HK-2 (cell line): ENCODE data around the gene NRDC.
"Not testable (repeated sequence)": the region's sequence is repeated elsewhere in the genome, so short reads cannot be mapped to it uniquely, and the experiment has no call there.

ENCODE experiments used
- DNase-seq: peaks from one replicate; pipeline ENCODE4 v3.0.0-alpha.2; 2018; ENCODE audit not compliant: unreplicated experiment

The NRDC gene

GRCh38 chr1:51878616-51879336, at the start of gene NRDC:
NRDC (minus strand) TSS chr1:51878727; CDS start chr1:51878615, 112 bp downstream.
- DNase-seq, result peak; percentile 99

- no peak for DNase-seq
Observed at GRCh38 chr1:51927029-51927428, 48.5 kb upstream of the NRDC start.

GRCh38 chr1:51926171-51926812, 47.8 kb upstream of the NRDC start:
- DNase-seq, result no peak

GRCh38 chr1:51924455-51924854, 45.9 kb upstream of the NRDC start:
- DNase-seq, result peak; percentile 21

- DNase-seq, result no peak
Observed at GRCh38 chr1:51922040-51922439, 43.5 kb upstream of the NRDC start.

GRCh38 chr1:51920130-51920529, 41.6 kb upstream of the NRDC start:
- DNase-seq, result no peak

- no peak for DNase-seq
Observed at GRCh38 chr1:51919684-51920083, 41.2 kb upstream of the NRDC start.

- DNase-seq, result no peak
Observed at GRCh38 chr1:51916587-51917405, 38.3 kb upstream of the NRDC start.

- DNase-seq, result no peak
Observed at GRCh38 chr1:51915951-51916350, 37.4 kb upstream of the NRDC start.

GRCh38 chr1:51912881-51913280, 34.4 kb upstream of the NRDC start:
- DNase-seq, result no peak

GRCh38 chr1:51910221-51911000, 31.9 kb upstream of the NRDC start:
- DNase-seq, result no peak

GRCh38 chr1:51908499-51908898, 30.0 kb upstream of the NRDC start:
- DNase-seq, result no peak

- no peak for DNase-seq
Observed at GRCh38 chr1:51907079-51907702, 28.7 kb upstream of the NRDC start.

GRCh38 chr1:51906306-51907078, 28.0 kb upstream of the NRDC start:
- no peak for DNase-seq

GRCh38 chr1:51902456-51902855, 23.9 kb upstream of the NRDC start:
- DNase-seq, result no peak

- DNase-seq, result no peak
Observed at GRCh38 chr1:51901151-51901550, 22.6 kb upstream of the NRDC start.

GRCh38 chr1:51899022-51899421, 20.5 kb upstream of the NRDC start:
- no peak for DNase-seq

- no peak for DNase-seq
Observed at GRCh38 chr1:51898090-51898734, 19.7 kb upstream of the NRDC start.

- no peak for DNase-seq
Observed at GRCh38 chr1:51897699-51898031, 19.1 kb upstream of the NRDC start.

- not testable (repeated sequence) for DNase-seq
Observed at GRCh38 chr1:51894748-51895147, 16.2 kb upstream of the NRDC start.
